Measurements from ENCODE around the gene DLG2. TPM values are rescaled to one million over a fixed set of nuclear protein-coding genes. Genes with fewer than 3 reads are reported as not detected.

The DLG2 gene
- total and polyA plus RNA-seq, 4 donors: 0.30 to 5.5 (median 0.68) TPM

DNA sequence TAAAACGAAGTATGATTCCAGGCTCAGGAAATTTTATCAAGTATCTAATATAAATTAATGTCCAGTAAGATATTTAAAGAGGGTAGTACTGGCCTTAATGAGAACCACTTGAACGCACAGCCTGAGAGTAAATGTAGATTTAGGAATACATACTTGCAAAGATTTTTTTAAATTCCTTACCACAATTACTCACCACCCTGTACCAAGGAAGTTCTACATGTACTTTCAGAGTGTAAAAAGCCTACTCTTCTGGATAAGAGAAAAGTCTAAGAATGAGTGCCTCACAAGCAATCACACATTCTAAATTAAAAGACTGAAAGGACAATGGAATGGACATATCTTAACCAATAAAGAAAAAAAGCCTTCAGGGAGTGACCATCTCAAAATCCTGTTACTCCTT, 697.4 kb downstream of the DLG2 start:
- Histone ChIP-seq H3K36me3 (ENCODE audit: control insufficient read depth in 4 of 4, insufficient read depth in 3 of 4, low read depth in 1 of 4, low read length in 3 of 4) (no peaks in the 10 kb centered on the region), H3K4me1 (ENCODE audit: control insufficient read depth in 4 of 4, insufficient read depth in 4 of 4, low read length in 3 of 4) (no peaks in the 10 kb centered on the region), H3K9me3 (ENCODE audit: control insufficient read depth in 4 of 4, low read length in 3 of 4) (peaks cover 0 to 3% (median 0%) of the 10 kb centered on the region in 4 donors), H3K4me3 (ENCODE audit: low read depth in 1 of 3, low read length in 3 of 3) (no peak overlapping the region), H3K27ac (ENCODE audit: low read depth in 1 of 2, low read length in 2 of 2) (no peak overlapping the region), H3K27me3 (ENCODE audit: control insufficient read depth in 4 of 4, insufficient read depth in 4 of 4, low read length in 3 of 4) (no peaks in the 10 kb centered on the region), H3K9ac (ENCODE audit: low read depth in 1 of 2, low read length in 2 of 2) (no peak overlapping the region)
- no peak for DNase-seq (ENCODE audit: low spot score)
- TF ChIP-seq, protein P1, sequence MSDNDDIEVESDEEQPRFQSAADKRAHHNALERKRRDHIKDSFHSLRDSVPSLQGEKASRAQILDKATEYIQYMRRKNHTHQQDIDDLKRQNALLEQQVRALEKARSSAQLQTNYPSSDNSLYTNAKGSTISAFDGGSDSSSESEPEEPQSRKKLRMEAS (IDR thresholded peaks at IDR 0.05): no peak
- TF ChIP-seq TAF1 (conservative IDR thresholded peaks at IDR 0.05) (no peak), FOXA2 (IDR thresholded peaks at IDR 0.05) (no peak), GABPA (IDR thresholded peaks at IDR 0.05 in 1 of 2, conservative IDR thresholded peaks at IDR 0.05 in 1 of 2) (no peak), REST (IDR thresholded peaks at IDR 0.05) (no peak)
- WGBS: 74% methylated on average over 2 of the region's 2 CpGs

DNA sequence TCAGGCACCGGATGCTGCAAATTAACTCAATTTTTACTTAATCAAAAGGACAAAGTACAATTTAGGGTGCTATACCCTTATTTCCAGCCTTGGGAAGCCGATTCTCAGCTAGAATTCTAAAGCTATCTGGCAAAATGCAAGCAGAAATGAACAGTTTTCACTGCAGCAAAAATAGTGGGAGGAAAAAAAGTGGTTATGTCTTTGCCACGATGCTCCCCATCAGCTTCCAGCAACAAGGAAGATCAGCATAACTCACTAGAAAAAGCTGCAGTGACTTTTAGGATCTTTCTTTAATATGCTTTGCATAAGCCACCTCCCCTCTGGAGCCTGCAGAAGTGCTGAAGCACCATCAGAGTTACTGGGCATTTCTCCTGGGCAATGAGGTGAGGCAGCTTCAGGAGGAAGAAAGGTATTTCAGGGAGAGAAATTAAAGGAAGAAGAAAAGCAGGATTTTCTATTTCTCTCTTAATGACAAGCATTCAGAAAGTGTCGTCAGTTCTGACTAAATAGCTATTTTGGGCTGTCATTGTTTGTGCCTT, 702.9 kb downstream of the DLG2 start:
- no peak for DNase-seq (ENCODE audit: low spot score)
- H3K9ac ChIP-seq (ENCODE audit: low read depth in 1 of 2, low read length in 2 of 2): no peak overlapping the region
- no peaks in the 10 kb centered on the region for H3K36me3 ChIP-seq (ENCODE audit: control insufficient read depth in 4 of 4, insufficient read depth in 3 of 4, low read depth in 1 of 4, low read length in 3 of 4)
- H3K27me3 ChIP-seq (ENCODE audit: control insufficient read depth in 4 of 4, insufficient read depth in 4 of 4, low read length in 3 of 4): no peaks in the 10 kb centered on the region
- no peak overlapping the region for H3K27ac ChIP-seq (ENCODE audit: low read depth in 1 of 2, low read length in 2 of 2)
- H3K4me1 ChIP-seq (ENCODE audit: control insufficient read depth in 4 of 4, insufficient read depth in 4 of 4, low read length in 3 of 4): no peaks in the 10 kb centered on the region
- no peak overlapping the region for H3K4me3 ChIP-seq (ENCODE audit: low read depth in 1 of 3, low read length in 3 of 3)
- TF ChIP-seq EGR1 (IDR thresholded peaks at IDR 0.05; ENCODE audit: low read depth in 2 of 2) (no peak), CTCF (IDR thresholded peaks at IDR 0.05; ENCODE audit: low read depth, low read length, missing input control) (no peak), SP1 (IDR thresholded peaks at IDR 0.05) (no peak), TAF1 (conservative IDR thresholded peaks at IDR 0.05) (no peak), RXRA (IDR thresholded peaks at IDR 0.05) (no peak), FOXA2 (IDR thresholded peaks at IDR 0.05) (no peak)
- TF ChIP-seq, protein P2, sequence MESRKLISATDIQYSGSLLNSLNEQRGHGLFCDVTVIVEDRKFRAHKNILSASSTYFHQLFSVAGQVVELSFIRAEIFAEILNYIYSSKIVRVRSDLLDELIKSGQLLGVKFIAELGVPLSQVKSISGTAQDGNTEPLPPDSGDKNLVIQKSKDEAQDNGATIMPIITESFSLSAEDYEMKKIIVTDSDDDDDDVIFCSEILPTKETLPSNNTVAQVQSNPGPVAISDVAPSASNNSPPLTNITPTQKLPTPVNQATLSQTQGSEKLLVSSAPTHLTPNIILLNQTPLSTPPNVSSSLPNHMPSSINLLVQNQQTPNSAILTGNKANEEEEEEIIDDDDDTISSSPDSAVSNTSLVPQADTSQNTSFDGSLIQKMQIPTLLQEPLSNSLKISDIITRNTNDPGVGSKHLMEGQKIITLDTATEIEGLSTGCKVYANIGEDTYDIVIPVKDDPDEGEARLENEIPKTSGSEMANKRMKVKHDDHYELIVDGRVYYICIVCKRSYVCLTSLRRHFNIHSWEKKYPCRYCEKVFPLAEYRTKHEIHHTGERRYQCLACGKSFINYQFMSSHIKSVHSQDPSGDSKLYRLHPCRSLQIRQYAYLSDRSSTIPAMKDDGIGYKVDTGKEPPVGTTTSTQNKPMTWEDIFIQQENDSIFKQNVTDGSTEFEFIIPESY (IDR thresholded peaks at IDR 0.05): no peak
- TF ChIP-seq, protein P3, sequence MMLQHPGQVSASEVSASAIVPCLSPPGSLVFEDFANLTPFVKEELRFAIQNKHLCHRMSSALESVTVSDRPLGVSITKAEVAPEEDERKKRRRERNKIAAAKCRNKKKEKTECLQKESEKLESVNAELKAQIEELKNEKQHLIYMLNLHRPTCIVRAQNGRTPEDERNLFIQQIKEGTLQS (IDR thresholded peaks at IDR 0.05): no peak
- TF ChIP-seq, protein P1 (IDR thresholded peaks at IDR 0.05): no peak
- H3K9me3 ChIP-seq (ENCODE audit: control insufficient read depth in 4 of 4, low read length in 3 of 4): peaks cover 0 to 3% (median 0%) of the 10 kb centered on the region in 4 donors
- WGBS: 53% methylated on average over 4 of the region's 4 CpGs
